Neural crest cell (in vitro differentiated cells): ENCODE data around the gene SLAIN1. TPM values are rescaled to one million over a fixed set of nuclear protein-coding genes. Genes with fewer than 3 reads are reported as not detected.

Experiments used
- DNase-seq: peaks from one replicate; pipeline ENCODE4 v3.0.0; 2021; ENCODE audit warnings: low read depth, mixed read lengths, low spot score
- H3K27ac Mint-ChIP-seq: one replicate; pipeline ENCODE4 v1.8.0; 2021; ENCODE audit warnings: mild to moderate bottlenecking, mixed read lengths; ENCODE audit not compliant: unreplicated experiment
- H3K27me3 Mint-ChIP-seq: 2 replicates; pipeline ENCODE4 v1.8.0; 2021; ENCODE audit warnings: low read depth, mild to moderate bottlenecking, mixed read lengths
- H3K36me3 Mint-ChIP-seq: 2 replicates; pipeline ENCODE4 v1.8.0; 2021; ENCODE audit warnings: low read depth, mild to moderate bottlenecking, mixed read lengths
- H3K4me1 Mint-ChIP-seq: 2 replicates; pipeline ENCODE4 v1.8.0; 2021; ENCODE audit warnings: mixed read lengths
- H3K4me3 Mint-ChIP-seq: one replicate; pipeline ENCODE4 v1.8.0; 2021; ENCODE audit warnings: mild to moderate bottlenecking, mixed read lengths
- H3K9me3 Mint-ChIP-seq: 2 replicates; pipeline ENCODE4 v1.8.0; 2021; ENCODE audit warnings: mixed read lengths
- CTCF ChIP-seq: fragments of 200-600 bp; sonication (generic); conservative IDR thresholded peaks from 2 replicates; pipeline ENCODE4 v1.5.0; 2021; ENCODE audit warnings: antibody characterized with exemption, mild to moderate bottlenecking
- total RNA-seq: library from RNA; stranded (reverse); gene quantifications from 2 replicates; pipeline ENCODE4 v1.2.1, GENCODE V29; 2021

Gene SLAIN1
- total RNA-seq, 1 donor from 2014 or later = 38.7 TPM

GRCh38 chr13:77745784-77746183 is 48.3 kb downstream of the SLAIN1 start:
- Mint-ChIP-seq H3K4me3 (no peak overlapping the region), H3K4me1 (peaks cover 27% of the 10 kb centered on the region), H3K27ac (no peak overlapping the region), H3K36me3 (peaks cover 19% of the 10 kb centered on the region), H3K27me3 (no peaks in the 10 kb centered on the region), H3K9me3 (no peaks in the 10 kb centered on the region)
- no peak for TF ChIP-seq CTCF
- no peak for DNase-seq

GRCh38 chr13:77749344-77749880 is 51.9 kb downstream of the SLAIN1 start:
- peaks cover 26% of the 10 kb centered on the region for H3K36me3 Mint-ChIP-seq
- TF ChIP-seq CTCF = no peak

GRCh38 chr13:77751513-77752456 is 54.3 kb downstream of the SLAIN1 start:
- no peaks in the 10 kb centered on the region for H3K9me3 Mint-ChIP-seq
- H3K4me3 Mint-ChIP-seq = no peak overlapping the region
- no peaks in the 10 kb centered on the region for H3K27me3 Mint-ChIP-seq
- peaks cover 17% of the 10 kb centered on the region for H3K4me1 Mint-ChIP-seq
- DNase-seq = peak; percentile 41
- peak overlapping the region; percentile 77 for H3K27ac Mint-ChIP-seq
- peaks cover 29% of the 10 kb centered on the region for H3K36me3 Mint-ChIP-seq
- peak; percentile 86 for TF ChIP-seq CTCF

More at GRCh38 chr13:77749344-77749880, 51.9 kb downstream of the SLAIN1 start:
- no peaks in the 10 kb centered on the region for H3K27me3 Mint-ChIP-seq
- DNase-seq = no peak
- H3K9me3 Mint-ChIP-seq = no peaks in the 10 kb centered on the region
- H3K27ac Mint-ChIP-seq = no peak overlapping the region
- peaks cover 17% of the 10 kb centered on the region for H3K4me1 Mint-ChIP-seq
- no peak overlapping the region for H3K4me3 Mint-ChIP-seq

- Mint-ChIP-seq H3K4me1 (peaks cover 17% of the 10 kb centered on the region), H3K9me3 (no peaks in the 10 kb centered on the region), H3K4me3 (no peak overlapping the region), H3K36me3 (peaks cover 26% of the 10 kb centered on the region), H3K27ac (no peak overlapping the region), H3K27me3 (no peaks in the 10 kb centered on the region)
- TF ChIP-seq CTCF = no peak
- no peak for DNase-seq
These were observed 55.1 kb downstream of the SLAIN1 start for GRCh38 chr13:77752512-77753069.

GRCh38 chr13:77760893-77761292 is 63.4 kb downstream of the SLAIN1 start:
- no peak for TF ChIP-seq CTCF
- no peak for DNase-seq
- no peaks in the 10 kb centered on the region for H3K27me3 Mint-ChIP-seq
- H3K27ac Mint-ChIP-seq = no peak overlapping the region
- H3K4me1 Mint-ChIP-seq = no peaks in the 10 kb centered on the region
- no peak overlapping the region for H3K4me3 Mint-ChIP-seq
- peaks cover 53% of the 10 kb centered on the region for H3K36me3 Mint-ChIP-seq
- no peaks in the 10 kb centered on the region for H3K9me3 Mint-ChIP-seq
